SK-N-SH (cell line): ENCODE measurements around the gene MYBBP1A. TPM values are rescaled to one million over a fixed set of nuclear protein-coding genes. Genes with fewer than 3 reads are reported as not detected.

Source experiments
- CTCF ChIA-PET: fragments of 300-600, 350-600 bp; formaldehyde crosslinking; extraction: SDS; loops from one replicate; lab custom pipeline; 2021; lab: Yijun Ruan, JAX
- POLR2A ChIA-PET: fragments of 350-600 bp; sonication (Branson Sonifier 250); formaldehyde crosslinking; extraction: SDS; loops from one replicate; lab custom pipeline; 2020; ENCODE audit warnings: antibody characterized with exemption, inconsistent platforms; lab: Yijun Ruan, JAX
- DNase-seq: peaks from one replicate; pipeline ENCODE4 v3.0.0; 2012
- H2AFZ ChIP-seq: fragments of 200-600 bp; sonication (generic); 2 replicates; pipeline ENCODE4 v1.8.1; 2016; ENCODE audit warnings: antibody characterized with exemption, mild to moderate bottlenecking, low read depth
- H3F3A ChIP-seq: fragments of 200-600 bp; sonication (generic); replicated peaks from 2 replicates; pipeline ENCODE3; 2016; ENCODE audit warnings: antibody characterized with exemption, mild to moderate bottlenecking; ENCODE audit not compliant: insufficient read depth
- H3K27ac ChIP-seq, 2 experiments: fragments of 200-500 bp in 1 of 2; fragments of 200-600 bp in 1 of 2; sonication (Bioruptor generic) in 1 of 2; sonication (generic), shearing (Covaris generic) in 1 of 2; 2 replicates each; pipeline versions ENCODE4 v1.5.1 to v1.6.1; 2014 to 2016; ENCODE audit warnings: low read depth in 2 of 2, inconsistent platforms in 1 of 2, low read length in 1 of 2, mild to moderate bottlenecking in 1 of 2, mixed read lengths in 1 of 2
- H3K27me3 ChIP-seq: fragments of 200-600 bp; sonication (generic), shearing (Covaris generic); 2 replicates; pipeline ENCODE4 v1.6.1; 2016; ENCODE audit warnings: mixed run types; ENCODE audit not compliant: insufficient read depth
- H3K36me3 ChIP-seq, 2 experiments: fragments of 200-500 bp in 1 of 2; fragments of 200-600 bp in 1 of 2; sonication (Bioruptor generic) in 1 of 2; sonication (generic) in 1 of 2; replicated peaks in 1 of 2; 2 replicates each; pipeline versions ENCODE3 to v1.5.1; 2014 to 2016; ENCODE audit warnings: low read length in 1 of 2, mild to moderate bottlenecking in 1 of 2; ENCODE audit not compliant: insufficient read depth in 2 of 2, control insufficient read depth in 1 of 2
- H3K4me1 ChIP-seq, 2 experiments: fragments of 200-500 bp in 1 of 2; fragments of 200-600 bp in 1 of 2; sonication (Bioruptor generic) in 1 of 2; sonication (generic), shearing (Covaris generic) in 1 of 2; 2 replicates each; pipeline versions ENCODE4 v1.5.1 to v1.6.1; 2014 to 2016; ENCODE audit warnings: low read depth in 1 of 2, low read length in 1 of 2, mixed run types in 1 of 2; ENCODE audit not compliant: insufficient read depth in 2 of 2, control insufficient read depth in 1 of 2
- H3K4me2 ChIP-seq: fragments of 200-600 bp; sonication (generic), shearing (Covaris generic); 2 replicates; pipeline ENCODE4 v1.6.1; 2017; ENCODE audit warnings: mixed run types
- H3K4me3 ChIP-seq, 2 experiments: fragments of 200-500 bp in 1 of 2; fragments of 200-600 bp in 1 of 2; sonication (Bioruptor generic) in 1 of 2; sonication (generic), shearing (Covaris generic) in 1 of 2; 2 replicates each; pipeline versions ENCODE4 v1.5.1 to v1.8.1; 2014 to 2016; ENCODE audit warnings: low read depth in 2 of 2, inconsistent platforms in 1 of 2, low read length in 1 of 2, mild to moderate bottlenecking in 1 of 2, mixed read lengths in 1 of 2, moderate library complexity in 1 of 2
- H3K79me2 ChIP-seq: fragments of 200-600 bp; sonication (generic); 2 replicates; pipeline ENCODE4 v1.8.1; 2017; ENCODE audit warnings: mild to moderate bottlenecking; ENCODE audit not compliant: insufficient read depth
- H3K9ac ChIP-seq: fragments of 200-600 bp; sonication (generic); 2 replicates; pipeline ENCODE4 v1.6.1; 2017; ENCODE audit warnings: mixed run types
- H3K9me2 ChIP-seq: fragments of 200-600 bp; sonication (generic); 2 replicates; pipeline ENCODE4 v1.6.1; 2017; ENCODE audit warnings: mixed run types
- H3K9me3 ChIP-seq: fragments of 200-600 bp; sonication (generic); 2 replicates; pipeline ENCODE4 v1.6.1; 2017; ENCODE audit warnings: mixed run types, mild to moderate bottlenecking, moderate library complexity
- H4K20me1 ChIP-seq: fragments of 200-600 bp; sonication (generic); 2 replicates; pipeline ENCODE4 v1.6.1; 2017; ENCODE audit warnings: mild to moderate bottlenecking, mixed run types; ENCODE audit not compliant: insufficient read depth
- CHD2 ChIP-seq: fragments of 150-350 bp; IDR thresholded peaks from 2 replicates; pipeline ENCODE4 v1.6.1; 2018; ENCODE audit warnings: low read length; ENCODE audit not compliant: partially characterized antibody
- CTCF ChIP-seq: fragments of 200-600 bp; sonication (generic); IDR thresholded peaks from 2 replicates; pipeline ENCODE4 v1.6.1; 2017; ENCODE audit warnings: antibody characterized with exemption, mild to moderate bottlenecking, moderate library complexity
- EZH2phosphoT487 ChIP-seq: fragments of 200-600 bp; sonication (generic); IDR thresholded peaks from 2 replicates; pipeline ENCODE4 v1.6.1; 2017; ENCODE audit warnings: low read depth, mixed run types, mild to moderate bottlenecking, antibody characterized with exemption, moderate library complexity, borderline replicate concordance
- FOXM1 ChIP-seq: IDR thresholded peaks from 2 replicates; pipeline ENCODE4 v1.4.0; 2012; ENCODE audit warnings: low read depth, mild to moderate bottlenecking
- GATA2 ChIP-seq: sonication (generic); formaldehyde crosslinking; IDR thresholded peaks from 2 replicates; pipeline ENCODE4 v1.5.0; 2020; ENCODE audit warnings: mild to moderate bottlenecking, missing genetic modification reagents
- MAX ChIP-seq: IDR thresholded peaks from 2 replicates; pipeline ENCODE4 v1.4.0; 2012; ENCODE audit warnings: low read depth
- NFIC ChIP-seq: IDR thresholded peaks from 2 replicates; pipeline ENCODE4 v1.4.0; 2012; ENCODE audit warnings: borderline replicate concordance
- NRF1 ChIP-seq: IDR thresholded peaks from 2 replicates; pipeline ENCODE4 v1.6.1; 2012; ENCODE audit warnings: low read depth, mild to moderate bottlenecking, low read length
- POLR2AphosphoS5 ChIP-seq: IDR thresholded peaks from 2 replicates; pipeline ENCODE4 v1.6.1; 2012; ENCODE audit warnings: low read depth, low read length
- RAD21 ChIP-seq: IDR thresholded peaks from 2 replicates; pipeline ENCODE4 v1.6.1; 2012; ENCODE audit warnings: mild to moderate bottlenecking, low read length
- RCOR1 ChIP-seq: fragments of 150-350 bp; IDR thresholded peaks from 2 replicates; pipeline ENCODE4 v1.6.1; 2017; ENCODE audit warnings: antibody characterized with exemption, low read length
- RXRA ChIP-seq: IDR thresholded peaks from 2 replicates; pipeline ENCODE4 v1.4.0; 2012; ENCODE audit warnings: low read depth, mild to moderate bottlenecking, borderline replicate concordance
- SMC3 ChIP-seq: IDR thresholded peaks from 2 replicates; pipeline ENCODE4 v1.6.1; 2012; ENCODE audit warnings: low read depth, low read length, improper control_type of control experiment
- TEAD4 ChIP-seq: IDR thresholded peaks from 2 replicates; pipeline ENCODE4 v1.4.0; 2012; ENCODE audit warnings: mild to moderate bottlenecking, borderline replicate concordance; ENCODE audit not compliant: insufficient read depth
- USF1 ChIP-seq: IDR thresholded peaks from 2 replicates; pipeline ENCODE4 v1.4.0; 2012; ENCODE audit warnings: low read depth, borderline replicate concordance
- YY1 ChIP-seq: IDR thresholded peaks from 2 replicates; pipeline ENCODE4 v1.4.0; 2012; ENCODE audit warnings: low read depth, mild to moderate bottlenecking
- ZBTB33 ChIP-seq: IDR thresholded peaks from 2 replicates; pipeline ENCODE4 v1.4.0; 2012; ENCODE audit warnings: low read depth, borderline replicate concordance
- WGBS: methylation state at CpG from one replicate; pipeline ENCODE4 v1.1.6; 2017; ENCODE audit warnings: low lambda C conversion rate; 5-methylcytosine and 5-hydroxymethylcytosine counted together
- polyA plus RNA-seq, 3 experiments: library from polyadenylated mRNA; depleted of rRNA; stranded (reverse); fragments of >200 nt; gene quantifications; 2 replicates each; pipeline ENCODE4 v1.2.3, GENCODE V29; 2012

Gene MYBBP1A
- polyA plus RNA-seq, 1 of the 3 experiments (the other 2 are of a cell fraction) = 93.0 TPM

- TF ChIP-seq CHD2 (no peak), NFIC (no peak), POLR2AphosphoS5 (no peak), MAX (no peak), USF1 (no peak), NRF1 (no peak), RXRA (no peak), EZH2phosphoT487 (no peak), RAD21 (no peak), YY1 (no peak), TEAD4 (no peak), FOXM1 (no peak), SMC3 (no peak), GATA2 (no peak), ZBTB33 (no peak), CTCF (no peak), RCOR1 (no peak)
- CTCF ChIA-PET = interaction anchor here (3.4 kb wide), 1 partner anchor 65 kb away, joined by 18 read pairs; no protein-coding TSS in a partner anchor
- H2AFZ ChIP-seq = no peak overlapping the region
- H3K79me2 ChIP-seq = no peaks in the 10 kb centered on the region
- POLR2A ChIA-PET = no interaction called here
- H3K4me3 ChIP-seq = no peak overlapping the region
- H3F3A ChIP-seq = no peaks in the 10 kb centered on the region
- no peak overlapping the region for H3K27ac ChIP-seq
- H4K20me1 ChIP-seq = no peaks in the 10 kb centered on the region
- no peaks in the 10 kb centered on the region for H3K9me2 ChIP-seq
- no peak for DNase-seq
- H3K36me3 ChIP-seq = no peaks in the 10 kb centered on the region
- no peak overlapping the region for H3K9ac ChIP-seq
- no peaks in the 10 kb centered on the region for H3K9me3 ChIP-seq
- peaks cover 0 to 4% of the 10 kb centered on the region in 2 experiments; a peak in 1 of 4 replicates for H3K4me1 ChIP-seq
- no peaks in the 10 kb centered on the region for H3K27me3 ChIP-seq
- no peak overlapping the region for H3K4me2 ChIP-seq
- 71% methylated on average over 11 of the region's 11 CpGs for WGBS
These were observed 5.7 kb upstream of the MYBBP1A start for GRCh38 chr17:4560837-4561256.
